CD14-positive monocyte (primary cell): ENCODE data around the gene GRID1. TPM values are rescaled to one million over a fixed set of nuclear protein-coding genes. Genes with fewer than 3 reads are reported as not detected.

Experiments used
- DNase-seq, 3 donors: peaks; one replicate each; pipeline ENCODE4 v3.0.0-alpha.2; 2011 to 2022
- H2AFZ ChIP-seq: 2 replicates; pipeline ENCODE4 v1.6.0; 2012; ENCODE audit warnings: mild to moderate bottlenecking, low read depth, low read length, inconsistent platforms; ENCODE audit not compliant: insufficient read depth, poor library complexity, severe bottlenecking
- H3K27ac ChIP-seq, 2 donors: 1 replicate in 1 of 2; 2 replicates in 1 of 2; pipeline ENCODE4 v1.5.1; 2012 to 2013; ENCODE audit warnings: low read length in 2 of 2, control low read depth in 1 of 2, inconsistent platforms in 1 of 2, low read depth in 1 of 2, mild to moderate bottlenecking in 1 of 2
- H3K27me3 ChIP-seq, 2 donors: one replicate each; pipeline versions ENCODE4 v1.6.0 to v1.6.1; 2011 to 2013; ENCODE audit warnings: low read length in 2 of 2; ENCODE audit not compliant: control insufficient read depth in 2 of 2, insufficient read depth in 2 of 2
- H3K36me3 ChIP-seq, 2 donors: replicated peaks in 1 of 2; 1 replicate in 1 of 2; 2 replicates in 1 of 2; pipeline versions ENCODE4 v1.5.1 to v1.6.1; 2012 to 2013; ENCODE audit warnings: low read length in 2 of 2, control low read depth in 1 of 2, inconsistent platforms in 1 of 2, mild to moderate bottlenecking in 1 of 2; ENCODE audit not compliant: insufficient read depth in 2 of 2, control insufficient read depth in 1 of 2
- H3K4me1 ChIP-seq, 2 donors: 1 replicate in 1 of 2; 2 replicates in 1 of 2; pipeline versions ENCODE4 v1.5.1 to v1.6.1; 2012 to 2013; ENCODE audit warnings: low read length in 2 of 2, control low read depth in 1 of 2, inconsistent platforms in 1 of 2, mild to moderate bottlenecking in 1 of 2, moderate library complexity in 1 of 2; ENCODE audit not compliant: insufficient read depth in 2 of 2, control insufficient read depth in 1 of 2
- H3K4me2 ChIP-seq: replicated peaks from 2 replicates; pipeline ENCODE3; 2012; ENCODE audit warnings: low read length, moderate library complexity, mild to moderate bottlenecking; ENCODE audit not compliant: poor library complexity, severe bottlenecking; ENCODE audit errors: extremely low read depth
- H3K4me3 ChIP-seq, 3 experiments: fragments of 200-600 bp in 1 of 3; sonication (generic) in 1 of 3; replicated peaks in 1 of 3; 1 replicate in 2 of 3; 2 replicates in 1 of 3; pipeline ENCODE4 v1.5.1; 2011 to 2013; ENCODE audit warnings: low read length in 3 of 3, mild to moderate bottlenecking in 3 of 3, control low read depth in 2 of 3, low read depth in 2 of 3, inconsistent platforms in 1 of 3, moderate library complexity in 1 of 3
- H3K79me2 ChIP-seq: 2 replicates; pipeline ENCODE4 v1.6.0; 2012; ENCODE audit warnings: mild to moderate bottlenecking, control low read depth, inconsistent platforms, low read length, moderate library complexity; ENCODE audit not compliant: insufficient read depth
- H3K9ac ChIP-seq: 2 replicates; pipeline ENCODE4 v1.6.0; 2017; ENCODE audit warnings: low read length, mild to moderate bottlenecking; ENCODE audit not compliant: insufficient read depth, poor library complexity, severe bottlenecking
- H3K9me3 ChIP-seq, 2 donors: replicated peaks in 1 of 2; 1 replicate in 1 of 2; 2 replicates in 1 of 2; pipeline versions ENCODE4 v1.5.1 to v1.6.1; 2012 to 2013; ENCODE audit warnings: low read length in 2 of 2, control low read depth in 1 of 2; ENCODE audit not compliant: control insufficient read depth in 1 of 2, insufficient read depth in 1 of 2
- H4K20me1 ChIP-seq: 2 replicates; pipeline ENCODE4 v1.6.0; 2012; ENCODE audit warnings: mild to moderate bottlenecking, low read length, control low read depth, moderate library complexity; ENCODE audit not compliant: insufficient read depth
- H3K27ac Mint-ChIP-seq, 7 donors: one replicate each; pipeline ENCODE4 v1.8.0; 2020; ENCODE audit warnings: mild to moderate bottlenecking in 7 of 7, mixed read lengths in 7 of 7, moderate library complexity in 6 of 7, inconsistent platforms in 2 of 7
- H3K27me3 Mint-ChIP-seq, 3 donors: one replicate each; pipeline ENCODE4 v1.8.0; 2021 to 2022; ENCODE audit warnings: low read depth in 3 of 3, mild to moderate bottlenecking in 3 of 3, mixed read lengths in 3 of 3, moderate library complexity in 3 of 3, inconsistent platforms in 1 of 3
- H3K36me3 Mint-ChIP-seq, 2 donors: one replicate each; pipeline ENCODE4 v1.8.0; 2020; ENCODE audit warnings: mixed read lengths in 2 of 2, inconsistent platforms in 1 of 2, mild to moderate bottlenecking in 1 of 2
- H3K4me1 Mint-ChIP-seq: one replicate; pipeline ENCODE4 v1.8.0; 2020; ENCODE audit warnings: mild to moderate bottlenecking, mixed read lengths
- H3K4me3 Mint-ChIP-seq, 2 donors: one replicate each; pipeline ENCODE4 v1.8.0; 2020; ENCODE audit warnings: mild to moderate bottlenecking in 2 of 2, mixed read lengths in 2 of 2, moderate library complexity in 1 of 2
- H3K9me3 Mint-ChIP-seq, 7 donors: one replicate each; pipeline ENCODE4 v1.8.0; 2020 to 2022; ENCODE audit warnings: mixed read lengths in 7 of 7, mild to moderate bottlenecking in 6 of 7, moderate library complexity in 6 of 7, inconsistent platforms in 2 of 7
- CTCF ChIP-seq: fragments of 200-600 bp; IDR thresholded peaks from one replicate; pipeline ENCODE4 v1.8.0; 2022; ENCODE audit warnings: antibody characterized with exemption, mild to moderate bottlenecking
- WGBS: methylation state at CpG from one replicate; pipeline ENCODE4 v1.1.5; 2013; ENCODE audit warnings: missing lambda C conversion rate; ENCODE audit not compliant: insufficient coverage; 5-methylcytosine and 5-hydroxymethylcytosine counted together
- intact Hi-C, 2 donors: fragments of 100-400 bp; cut with micrococcal nuclease; formaldehyde crosslinking; loops; one replicate each; pipeline versions ENCODE4 v1.15.0 to v1.15.1; 2023
- polyA plus RNA-seq, 3 donors: library from polyadenylated mRNA; depleted of rRNA in 1 of 3; unstranded in 2 of 3; stranded (reverse) in 1 of 3; fragments of 300-500 nt in 2 of 3; fragments of >200 nt in 1 of 3; fragmentation: Illumina TruSeq in 2 of 3; gene quantifications; 1 replicate in 2 of 3; 2 replicates in 1 of 3; pipeline ENCODE4 v1.2.3, GENCODE V29; 2012 to 2021

The GRID1 gene
- polyA plus RNA-seq, 3 donors = not detected

- Mint-ChIP-seq H3K27ac (no peak overlapping the region), H3K36me3 (no peaks in the 10 kb centered on the region), H3K4me3 (no peak overlapping the region), H3K4me1 (no peaks in the 10 kb centered on the region), H3K27me3 (peaks cover 0 to 4% (median 2%) of the 10 kb centered on the region in 3 donors), H3K9me3 (no peaks in the 10 kb centered on the region)
- 88% methylated on average over 6 of the region's 7 CpGs for WGBS
- intact Hi-C loops = loop anchor here (5.0 kb wide), 1 partner anchor 273 kb away; no protein-coding TSS in a partner anchor
- H3K4me1 ChIP-seq = no peaks in the 10 kb centered on the region
- no peak overlapping the region for H3K4me3 ChIP-seq
- no peak overlapping the region for H3K4me2 ChIP-seq
- no peak overlapping the region for H3K9ac ChIP-seq
- no peak overlapping the region for H3K27ac ChIP-seq
- H4K20me1 ChIP-seq = no peaks in the 10 kb centered on the region
- TF ChIP-seq CTCF = no peak
- H3K36me3 ChIP-seq = no peaks in the 10 kb centered on the region
- DNase-seq = no peak
- no peaks in the 10 kb centered on the region for H3K79me2 ChIP-seq
- H3K9me3 ChIP-seq = no peaks in the 10 kb centered on the region
- H2AFZ ChIP-seq = no peak overlapping the region
- no peaks in the 10 kb centered on the region for H3K27me3 ChIP-seq
Measured at GRCh38 chr10:86104611-86105145, 261.9 kb downstream of the GRID1 start.

- TF ChIP-seq CTCF = no peak
- 45% methylated on average over 5 of the region's 5 CpGs for WGBS
- Histone ChIP-seq H4K20me1 (no peaks in the 10 kb centered on the region), H3K9ac (no peak overlapping the region), H3K4me3 (no peak overlapping the region), H3K27me3 (no peaks in the 10 kb centered on the region), H3K36me3 (no peaks in the 10 kb centered on the region), H2AFZ (no peak overlapping the region), H3K9me3 (no peaks in the 10 kb centered on the region), H3K4me2 (no peak overlapping the region), H3K27ac (no peak overlapping the region), H3K79me2 (no peaks in the 10 kb centered on the region), H3K4me1 (no peaks in the 10 kb centered on the region)
- no peaks in the 10 kb centered on the region for H3K4me1 Mint-ChIP-seq
- intact Hi-C loops = loop anchor here (5.0 kb wide), 1 partner anchor 273 kb away; no protein-coding TSS in a partner anchor
- H3K36me3 Mint-ChIP-seq = no peaks in the 10 kb centered on the region
- no peaks in the 10 kb centered on the region for H3K9me3 Mint-ChIP-seq
- peaks cover 2 to 4% (median 4%) of the 10 kb centered on the region in 3 donors for H3K27me3 Mint-ChIP-seq
- no peak overlapping the region for H3K27ac Mint-ChIP-seq
- no peak for DNase-seq
- H3K4me3 Mint-ChIP-seq = no peak overlapping the region
Measured at GRCh38 chr10:86104156-86104555, 262.4 kb downstream of the GRID1 start.
